GM23338 (cell line): Measurements from ENCODE around the gene METRNL.

Experiments used
- CTCF ChIP-seq, 2 experiments: fragments of 200-600 bp in 1 of 2; sonication (generic) in 1 of 2; conservative IDR thresholded peaks; 2 replicates each; pipeline versions ENCODE4 v1.5.1 to v1.6.1; 2016 to 2017; ENCODE audit warnings: antibody characterized with exemption in 2 of 2, low read depth in 2 of 2, mild to moderate bottlenecking in 2 of 2, moderate library complexity in 1 of 2
- EZH2 ChIP-seq: fragments of 200-600 bp; sonication (generic); IDR thresholded peaks from one replicate; pipeline ENCODE4 v1.8.0; 2017; ENCODE audit warnings: antibody characterized with exemption, mild to moderate bottlenecking, low read depth; ENCODE audit not compliant: unreplicated experiment
- EZH2phosphoT487 ChIP-seq: fragments of 200-600 bp; sonication (generic); IDR thresholded peaks from one replicate; pipeline ENCODE4 v1.8.1; 2018; ENCODE audit warnings: antibody characterized with exemption; ENCODE audit not compliant: unreplicated experiment
- JUNB ChIP-seq: IDR thresholded peaks from one replicate; pipeline ENCODE4 v1.6.1; 2016; ENCODE audit warnings: antibody characterized with exemption; ENCODE audit not compliant: unreplicated experiment
- POLR2AphosphoS5 ChIP-seq: IDR thresholded peaks from 2 replicates; pipeline ENCODE4 v1.6.1; 2016; ENCODE audit warnings: antibody characterized with exemption, low read depth
- REST ChIP-seq: IDR thresholded peaks from one replicate; pipeline ENCODE4 v1.6.1; 2018; ENCODE audit warnings: antibody characterized with exemption; ENCODE audit not compliant: unreplicated experiment

GRCh38 chr17:83138820-83139219 is 59.4 kb downstream of the METRNL start:
- TF ChIP-seq CTCF (conservative IDR thresholded peaks at IDR 0.05; ENCODE audit: low read depth in 2 of 2) (no peak), POLR2AphosphoS5 (no peak), EZH2 (no peak), EZH2phosphoT487 (no peak), JUNB (no peak), REST (no peak)
